ENCODE measurements around the gene SEMA5A.

SEMA5A gene

DNA sequence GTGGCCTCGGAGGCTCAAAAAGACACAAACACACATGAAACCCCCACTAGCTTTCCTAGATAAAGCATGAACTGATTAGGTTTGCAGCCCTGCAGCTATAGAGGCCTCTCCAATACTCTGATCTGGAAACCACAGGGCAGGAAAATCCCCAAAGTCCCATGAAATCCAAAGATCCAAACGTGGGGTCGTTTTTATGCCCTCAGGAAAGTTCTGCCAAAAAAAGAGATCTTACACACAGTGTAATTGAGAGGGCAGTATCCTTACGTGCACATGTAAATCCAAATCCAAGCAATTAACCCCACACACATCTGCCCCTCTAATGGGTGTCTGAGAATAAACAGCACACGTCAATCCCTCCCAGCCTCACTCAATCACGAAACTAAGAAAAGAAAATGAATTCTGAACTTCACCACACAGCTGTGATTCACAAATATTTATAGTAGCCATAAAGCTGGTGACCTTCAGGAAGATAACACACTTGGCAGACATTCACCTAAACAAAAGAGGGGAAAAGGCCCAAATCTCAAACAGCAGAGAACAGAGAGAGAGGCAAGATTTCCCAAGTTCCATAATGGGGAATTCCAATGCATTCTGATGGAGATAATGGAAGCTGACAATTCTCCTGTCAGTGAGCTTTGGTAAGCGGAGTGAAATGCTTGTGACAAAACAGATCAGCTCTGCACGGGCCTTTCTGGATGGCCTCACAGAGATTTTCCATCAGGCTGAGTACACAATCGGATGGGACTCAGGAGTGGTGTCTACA is 114.2 kb downstream of the SEMA5A start:
- Histone ChIP-seq H3K4me3 (ENCODE audit: low read depth, low read length) (no peak overlapping the region), H3K9me3 (ENCODE audit: control insufficient read depth, insufficient read depth, low read depth, low read length) (no peaks in the 10 kb centered on the region), H3K27ac (ENCODE audit: extremely low read depth, low read depth, low read length) (peak overlapping the region; percentile 87), H3K36me3 (ENCODE audit: control insufficient read depth in 2 of 2, insufficient read depth in 1 of 2, low read length in 2 of 2) (no peaks in the 10 kb centered on the region), H3K4me1 (ENCODE audit: control insufficient read depth, insufficient read depth, low read length) (peaks cover 25% of the 10 kb centered on the region)
- TF ChIP-seq PRDM1 (tag by site-specific recombination; IDR thresholded peaks at IDR 0.05), result no peak
- TF ChIP-seq HOXD13 (CRISPR knock-in tag; IDR thresholded peaks at IDR 0.05; ENCODE audit: borderline replicate concordance), result peak; percentile 74; the same call in 1 of the 2 replicates
- no peak for TF ChIP-seq ZNF341 (tag by site-specific recombination; IDR thresholded peaks at IDR 0.05; ENCODE audit: low read depth)
- TF ChIP-seq TRIM28 (IDR thresholded peaks at IDR 0.05; ENCODE audit: borderline replicate concordance, low read length), result peak; percentile 39; the same call in 1 of the 2 replicates
- POLR2A ChIA-PET, result no interaction called here
- CTCF ChIA-PET, result interaction anchor here (0.6 to 1.6 kb wide), 4 partner anchors 12 to 419 kb away, joined by 3 to 4 read pairs (median 4); no protein-coding TSS in a partner anchor

DNA sequence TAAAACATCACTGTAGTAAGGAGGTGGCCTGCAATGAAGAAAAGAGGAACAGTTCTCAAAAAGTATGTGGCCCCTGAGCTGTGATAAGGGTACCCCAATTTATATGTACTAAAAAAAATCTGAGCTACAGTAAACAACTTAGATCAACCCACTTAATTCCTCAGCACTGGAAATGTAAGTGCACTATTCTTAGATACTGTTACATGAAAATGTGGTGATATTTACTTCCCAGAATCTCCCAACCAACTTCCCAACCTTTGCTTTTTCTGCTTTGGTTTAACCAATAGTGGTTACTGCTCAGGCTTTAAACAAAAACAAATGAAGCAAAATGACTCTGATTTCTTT is 114.8 kb downstream of the SEMA5A start:
- H3K9me3 ChIP-seq (ENCODE audit: control insufficient read depth, insufficient read depth, low read depth, low read length), result no peaks in the 10 kb centered on the region
- TF ChIP-seq, protein P1, sequence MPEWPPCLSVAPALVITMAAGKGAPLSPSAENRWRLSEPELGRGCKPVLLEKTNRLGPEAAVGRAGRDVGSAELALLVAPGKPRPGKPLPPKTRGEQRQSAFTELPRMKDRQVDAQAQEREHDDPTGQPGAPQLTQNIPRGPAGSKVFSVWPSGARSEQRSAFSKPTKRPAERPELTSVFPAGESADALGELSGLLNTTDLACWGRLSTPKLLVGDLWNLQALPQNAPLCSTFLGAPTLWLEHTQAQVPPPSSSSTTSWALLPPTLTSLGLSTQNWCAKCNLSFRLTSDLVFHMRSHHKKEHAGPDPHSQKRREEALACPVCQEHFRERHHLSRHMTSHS (tag by site-specific recombination; IDR thresholded peaks at IDR 0.05), result no peak
- TF ChIP-seq ZNF341 (tag by site-specific recombination; IDR thresholded peaks at IDR 0.05; ENCODE audit: low read depth) (no peak), MYNN (tag by site-specific recombination; IDR thresholded peaks at IDR 0.05; ENCODE audit: borderline replicate concordance) (no peak), EGR2 (tag by site-specific recombination; IDR thresholded peaks at IDR 0.05; ENCODE audit: low read depth) (no peak), REPIN1 (tag by site-specific recombination; IDR thresholded peaks at IDR 0.05; ENCODE audit: low read depth) (no peak), ZSCAN30 (tag by site-specific recombination; IDR thresholded peaks at IDR 0.05) (no peak), KLF9 (tag by site-specific recombination; IDR thresholded peaks at IDR 0.05; ENCODE audit: low read depth) (no peak), KLF8 (tag by site-specific recombination; IDR thresholded peaks at IDR 0.05) (no peak), ZNF19 (tag by site-specific recombination; IDR thresholded peaks at IDR 0.05; ENCODE audit: low read depth) (no peak), ZNF184 (tag by site-specific recombination; IDR thresholded peaks at IDR 0.05) (no peak)
- TF ChIP-seq, protein P2, sequence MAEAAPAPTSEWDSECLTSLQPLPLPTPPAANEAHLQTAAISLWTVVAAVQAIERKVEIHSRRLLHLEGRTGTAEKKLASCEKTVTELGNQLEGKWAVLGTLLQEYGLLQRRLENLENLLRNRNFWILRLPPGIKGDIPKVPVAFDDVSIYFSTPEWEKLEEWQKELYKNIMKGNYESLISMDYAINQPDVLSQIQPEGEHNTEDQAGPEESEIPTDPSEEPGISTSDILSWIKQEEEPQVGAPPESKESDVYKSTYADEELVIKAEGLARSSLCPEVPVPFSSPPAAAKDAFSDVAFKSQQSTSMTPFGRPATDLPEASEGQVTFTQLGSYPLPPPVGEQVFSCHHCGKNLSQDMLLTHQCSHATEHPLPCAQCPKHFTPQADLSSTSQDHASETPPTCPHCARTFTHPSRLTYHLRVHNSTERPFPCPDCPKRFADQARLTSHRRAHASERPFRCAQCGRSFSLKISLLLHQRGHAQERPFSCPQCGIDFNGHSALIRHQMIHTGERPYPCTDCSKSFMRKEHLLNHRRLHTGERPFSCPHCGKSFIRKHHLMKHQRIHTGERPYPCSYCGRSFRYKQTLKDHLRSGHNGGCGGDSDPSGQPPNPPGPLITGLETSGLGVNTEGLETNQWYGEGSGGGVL (tag by site-specific recombination; IDR thresholded peaks at IDR 0.05), result no peak
- ChIA-PET POLR2A (no interaction called here), CTCF (interaction anchor here (0.6 to 1.6 kb wide), 5 partner anchors 12 to 419 kb away, joined by 3 to 4 read pairs (median 4); no protein-coding TSS in a partner anchor)
- H3K4me3 ChIP-seq (ENCODE audit: low read depth, low read length), result no peak overlapping the region
- peak overlapping the region; percentile 87 for H3K27ac ChIP-seq (ENCODE audit: extremely low read depth, low read depth, low read length)
- H3K4me1 ChIP-seq (ENCODE audit: control insufficient read depth, insufficient read depth, low read length), result peaks cover 25% of the 10 kb centered on the region
- H3K36me3 ChIP-seq (ENCODE audit: control insufficient read depth in 2 of 2, insufficient read depth in 1 of 2, low read length in 2 of 2), result no peaks in the 10 kb centered on the region

DNA sequence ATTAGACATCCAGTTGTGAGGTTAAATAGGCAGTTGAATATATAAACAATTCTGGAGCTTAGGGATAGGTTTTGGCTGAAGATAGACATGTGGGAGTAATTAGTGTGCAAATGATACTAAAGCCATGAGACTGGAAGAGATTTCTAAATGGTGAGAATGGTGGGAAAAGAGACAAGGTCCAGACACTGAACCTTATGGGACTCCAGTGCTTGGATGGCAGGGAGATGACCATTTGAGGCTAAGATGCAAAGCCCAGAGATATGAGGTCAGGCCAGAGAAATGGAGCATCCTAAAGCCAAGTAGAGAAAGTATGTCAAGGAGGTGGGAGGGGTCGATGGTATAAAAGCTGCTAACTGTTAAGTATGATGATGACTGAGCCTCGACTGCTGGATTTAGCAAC is 115.6 kb downstream of the SEMA5A start:
- no peak for TF ChIP-seq ZNF169 (tag by site-specific recombination; IDR thresholded peaks at IDR 0.05)
- no peak for TF ChIP-seq ZNF335 (tag by site-specific recombination; conservative IDR thresholded peaks at IDR 0.05)
- no peak for TF ChIP-seq ZNF175 (tag by site-specific recombination; IDR thresholded peaks at IDR 0.05)
- no peak for TF ChIP-seq ZNF184 (tag by site-specific recombination; IDR thresholded peaks at IDR 0.05)
- ChIA-PET CTCF (interaction anchor here (1.6 kb wide), 1 partner anchor 70 kb away, joined by 4 read pairs; no protein-coding TSS in a partner anchor), POLR2A (no interaction called here)
- Histone ChIP-seq H3K36me3 (ENCODE audit: control insufficient read depth in 2 of 2, insufficient read depth in 1 of 2, low read length in 2 of 2) (no peaks in the 10 kb centered on the region), H3K9me3 (ENCODE audit: control insufficient read depth, insufficient read depth, low read depth, low read length) (no peaks in the 10 kb centered on the region), H3K4me1 (ENCODE audit: control insufficient read depth, insufficient read depth, low read length) (peaks cover 25% of the 10 kb centered on the region), H3K27ac (ENCODE audit: extremely low read depth, low read depth, low read length) (peak overlapping the region; percentile 87), H3K4me3 (ENCODE audit: low read depth, low read length) (no peak overlapping the region)
